Activated T-helper 17 cell treated with anti-CD3 and anti-CD28 coated beads, Interleukin-2, amount 50 U/mL, for 72 hours (primary cell): ENCODE results near the gene ADI1. TPM values are rescaled to one million over a fixed set of nuclear protein-coding genes. Genes with fewer than 3 reads are reported as not detected.
"Not testable (repeated sequence)": the region's sequence is repeated elsewhere in the genome, so short reads cannot be mapped to it uniquely, and the experiment has no call there.

Experiments used
- ATAC-seq: fragments of 150-1000 bp; cut with Tn5 transposase; replicated peaks from 2 replicates; pipeline ENCODE4 v1.10.0; 2021; ENCODE audit warnings: mild to moderate bottlenecking, moderate library complexity
- H3K27ac Mint-ChIP-seq: one replicate; pipeline ENCODE4 v1.8.0; 2022; ENCODE audit warnings: mixed read lengths
- H3K27me3 Mint-ChIP-seq: one replicate; pipeline ENCODE4 v1.8.0; 2022; ENCODE audit warnings: mixed read lengths
- H3K36me3 Mint-ChIP-seq: one replicate; pipeline ENCODE4 v1.8.0; 2022; ENCODE audit warnings: low read depth, mild to moderate bottlenecking, mixed read lengths
- H3K4me1 Mint-ChIP-seq: one replicate; pipeline ENCODE4 v1.8.0; 2022; ENCODE audit warnings: mixed read lengths
- H3K4me3 Mint-ChIP-seq: one replicate; pipeline ENCODE4 v1.8.0; 2022; ENCODE audit warnings: mild to moderate bottlenecking, mixed read lengths
- H3K9me3 Mint-ChIP-seq: one replicate; pipeline ENCODE4 v1.8.0; 2022; ENCODE audit warnings: mixed read lengths
- total RNA-seq, 2 donors: library from RNA; stranded (reverse); gene quantifications; one replicate each; pipeline ENCODE4 v1.2.3, GENCODE V29; 2022

Gene ADI1
- total RNA-seq, 2 donors from 2014 or later: 25.8 to 26.0 TPM

DNA sequence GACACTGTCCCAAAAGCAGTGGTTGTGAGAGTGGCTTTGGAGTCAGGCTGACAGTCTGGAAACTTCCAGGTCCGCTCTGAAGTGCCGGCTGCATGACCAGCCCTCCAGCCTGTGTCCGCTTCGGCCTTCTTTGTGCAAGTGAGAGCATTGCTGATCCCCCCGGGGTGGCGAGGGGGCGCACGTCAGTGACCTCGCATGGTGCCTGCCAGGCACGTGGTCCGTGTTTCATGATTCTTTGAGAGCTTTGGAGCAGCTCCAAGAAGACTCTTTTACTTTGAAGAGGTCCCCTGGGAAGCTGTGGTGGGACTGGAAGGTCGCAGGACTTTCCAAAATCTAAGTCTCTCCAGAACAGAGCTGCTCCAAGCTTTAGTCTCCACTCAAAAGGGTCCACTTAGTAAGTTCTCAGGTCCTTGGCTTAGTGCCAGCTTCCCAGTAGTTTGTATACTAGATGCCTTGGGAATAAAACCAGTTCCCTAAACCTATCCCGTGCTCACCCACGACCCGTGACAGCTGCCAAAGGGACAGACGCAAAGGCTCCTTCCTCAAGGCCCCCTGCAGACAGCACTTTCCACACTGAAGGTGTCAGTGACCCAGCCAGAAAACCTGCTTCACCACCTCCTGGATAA lies 68.8 kb downstream of the ADI1 start:
- Mint-ChIP-seq H3K27me3 (no peaks in the 10 kb centered on the region), H3K27ac (peak overlapping the region; percentile 46), H3K36me3 (peaks cover 70% of the 10 kb centered on the region), H3K4me3 (no peak overlapping the region), H3K9me3 (no peaks in the 10 kb centered on the region), H3K4me1 (no peaks in the 10 kb centered on the region)
- no peak for ATAC-seq

DNA sequence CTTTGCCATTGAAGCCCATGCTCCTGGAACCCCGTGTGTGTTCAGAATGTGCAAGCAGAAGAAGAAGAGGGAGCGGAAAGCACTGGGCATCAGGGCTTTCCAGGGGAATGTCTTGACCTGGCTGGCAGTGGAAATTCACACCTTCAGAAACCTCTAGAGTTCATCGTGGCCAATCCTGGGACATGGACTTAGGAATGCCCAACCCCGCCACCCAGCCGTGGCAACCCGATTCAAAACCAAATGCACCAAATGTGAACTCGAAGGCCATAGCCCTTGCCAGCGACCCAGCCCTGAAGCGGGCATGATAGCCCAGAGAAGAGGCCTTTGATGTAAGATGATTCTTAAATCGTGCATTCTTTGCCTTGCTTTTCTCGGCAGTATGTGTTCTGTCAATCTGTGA lies 69.4 kb downstream of the ADI1 start:
- Mint-ChIP-seq H3K27me3 (no peaks in the 10 kb centered on the region), H3K36me3 (peaks cover 72% of the 10 kb centered on the region), H3K27ac (no peak overlapping the region), H3K4me3 (no peak overlapping the region), H3K4me1 (no peaks in the 10 kb centered on the region), H3K9me3 (no peaks in the 10 kb centered on the region)
- no peak for ATAC-seq

DNA sequence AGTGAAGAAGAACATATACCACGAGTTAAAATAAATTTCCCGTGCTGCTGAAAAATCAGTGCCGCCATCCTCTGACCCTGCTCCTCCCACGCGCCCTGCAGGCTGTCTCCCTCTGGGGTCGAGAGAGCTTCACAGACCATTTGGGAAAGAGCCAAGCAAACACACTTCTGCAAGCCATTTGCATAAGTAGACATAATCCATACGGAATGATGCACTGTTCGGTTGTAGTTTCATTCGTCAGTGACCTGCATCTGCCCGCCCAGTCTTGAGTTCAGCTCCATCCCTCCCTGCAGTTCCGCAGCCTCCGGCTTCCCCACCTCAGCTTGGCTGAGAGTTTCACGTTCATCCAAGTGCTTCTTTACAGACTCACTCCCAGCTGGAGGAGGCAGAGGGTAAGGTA lies 70.2 kb downstream of the ADI1 start:
- Mint-ChIP-seq H3K9me3 (no peaks in the 10 kb centered on the region), H3K4me1 (no peaks in the 10 kb centered on the region), H3K4me3 (no peak overlapping the region), H3K27me3 (no peaks in the 10 kb centered on the region), H3K27ac (no peak overlapping the region), H3K36me3 (peaks cover 80% of the 10 kb centered on the region)
- ATAC-seq: no peak

DNA sequence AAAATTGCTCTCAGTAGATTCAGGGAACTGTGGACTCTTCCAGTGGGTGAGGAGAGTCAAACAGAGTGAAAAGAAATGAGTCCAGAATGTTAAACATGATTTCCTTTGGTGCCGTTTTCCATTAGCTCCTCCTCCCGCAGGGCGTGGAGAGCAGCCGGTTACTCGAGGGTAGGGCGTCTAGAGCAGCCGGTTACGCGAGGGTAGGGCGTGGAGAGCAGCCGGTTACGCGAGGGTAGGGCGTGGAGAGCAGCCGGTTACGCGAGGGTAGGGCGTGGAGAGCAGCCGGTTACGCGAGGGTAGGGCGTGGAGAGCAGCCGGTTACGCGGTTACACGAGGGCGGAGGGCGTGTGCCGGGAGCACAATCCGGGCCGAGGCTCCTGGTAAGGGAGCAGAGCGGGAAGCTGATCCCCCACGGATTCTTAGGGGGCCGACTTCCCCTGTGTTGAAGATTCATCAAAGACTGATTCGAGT lies 70.9 kb downstream of the ADI1 start:
- H3K36me3 Mint-ChIP-seq: peaks cover 81% of the 10 kb centered on the region
- H3K27ac Mint-ChIP-seq, H3K4me1 Mint-ChIP-seq: not testable (repeated sequence)

DNA sequence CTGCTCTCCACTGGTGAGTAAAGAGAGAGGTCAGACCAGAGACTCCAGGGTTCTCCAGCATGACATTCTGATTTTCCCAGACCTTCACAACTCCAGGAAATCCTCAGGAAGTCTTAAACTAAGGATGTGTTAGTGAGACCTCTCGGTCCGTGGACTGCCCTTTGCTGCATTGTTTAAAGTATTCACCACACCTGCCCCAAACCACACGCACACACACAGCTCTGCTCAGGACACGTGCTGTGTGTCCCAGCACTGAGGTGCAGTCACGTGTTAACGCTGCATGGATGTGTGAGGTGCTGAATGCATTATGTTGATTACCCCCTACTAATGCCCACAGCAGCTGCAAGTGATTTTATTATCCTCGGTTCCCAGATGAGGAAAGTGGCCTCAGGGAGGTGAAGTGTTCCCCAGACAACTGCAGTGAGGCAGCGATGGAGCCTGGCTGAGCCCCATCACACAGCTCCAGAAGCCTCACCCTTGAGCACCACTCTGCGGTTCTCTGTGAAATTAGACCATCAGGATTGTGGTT lies 71.5 kb downstream of the ADI1 start:
- no peaks in the 10 kb centered on the region for H3K27me3 Mint-ChIP-seq
- no peaks in the 10 kb centered on the region for H3K9me3 Mint-ChIP-seq
- ATAC-seq: no peak
- peaks cover 77% of the 10 kb centered on the region for H3K36me3 Mint-ChIP-seq
- no peak overlapping the region for H3K27ac Mint-ChIP-seq
- no peak overlapping the region for H3K4me3 Mint-ChIP-seq
- H3K4me1 Mint-ChIP-seq: no peaks in the 10 kb centered on the region

More for the DNA sequence above, 70.9 kb downstream of the ADI1 start:
- not testable (repeated sequence) for ATAC-seq, H3K4me3 Mint-ChIP-seq, H3K27me3 Mint-ChIP-seq, H3K9me3 Mint-ChIP-seq

Other genes starting within 250 kb of the ADI1 start
- 10 to 100 TPM; 26.1 to 45.7 TPM for gene EIPR1, start 141.7 kb downstream of the ADI1 start, total RNA-seq
- 10 to 100 TPM; 67.2 to 70.6 TPM for gene TRAPPC12, start 139.8 kb downstream of the ADI1 start, total RNA-seq
- gene RNASEH1, start 38.8 kb upstream of the ADI1 start, total RNA-seq: 10 to 100 TPM; 10.3 to 31.7 TPM
- gene RPS7, start 55.7 kb upstream of the ADI1 start, total RNA-seq: 1,000 to 10,000 TPM; 1,635 to 1,848 TPM
- gene COLEC11, start 75.6 kb upstream of the ADI1 start, total RNA-seq: under 1 TPM in 1 of 2 donors, not detected in 1; 0.54 TPM
- gene ALLC, start 138.7 kb upstream of the ADI1 start, total RNA-seq: not detected
- gene DCDC2C, start 184.0 kb upstream of the ADI1 start, total RNA-seq: not detected